Measurements from ENCODE around the gene CDH24.
A peak's percentile ranks its signal among the peaks of the same experiment; 100 is the strongest.

Gene CDH24

DNA sequence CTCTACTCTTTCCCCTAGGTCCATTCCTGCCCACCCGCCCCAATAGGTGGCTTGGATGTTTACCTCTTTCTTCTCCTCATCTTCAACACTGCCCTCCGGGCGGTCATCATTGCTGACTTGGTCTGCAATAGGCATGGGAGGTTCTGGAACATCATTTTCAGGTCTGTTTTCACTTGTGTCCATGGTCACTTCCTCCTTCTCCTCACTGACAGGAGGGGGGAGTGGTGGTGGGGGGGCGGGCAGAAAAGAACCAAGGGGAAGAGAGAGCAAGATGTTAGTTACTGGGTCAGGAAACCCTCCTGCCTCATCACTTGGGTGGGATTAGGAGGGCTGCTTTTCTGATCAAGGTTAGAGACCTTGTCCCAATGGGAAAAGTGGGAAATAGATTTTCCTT lies 12.1 kb upstream of the CDH24 start:
- no peak for DNase-seq (ENCODE audit: low read depth, low spot score)
- TF ChIP-seq, protein P1, sequence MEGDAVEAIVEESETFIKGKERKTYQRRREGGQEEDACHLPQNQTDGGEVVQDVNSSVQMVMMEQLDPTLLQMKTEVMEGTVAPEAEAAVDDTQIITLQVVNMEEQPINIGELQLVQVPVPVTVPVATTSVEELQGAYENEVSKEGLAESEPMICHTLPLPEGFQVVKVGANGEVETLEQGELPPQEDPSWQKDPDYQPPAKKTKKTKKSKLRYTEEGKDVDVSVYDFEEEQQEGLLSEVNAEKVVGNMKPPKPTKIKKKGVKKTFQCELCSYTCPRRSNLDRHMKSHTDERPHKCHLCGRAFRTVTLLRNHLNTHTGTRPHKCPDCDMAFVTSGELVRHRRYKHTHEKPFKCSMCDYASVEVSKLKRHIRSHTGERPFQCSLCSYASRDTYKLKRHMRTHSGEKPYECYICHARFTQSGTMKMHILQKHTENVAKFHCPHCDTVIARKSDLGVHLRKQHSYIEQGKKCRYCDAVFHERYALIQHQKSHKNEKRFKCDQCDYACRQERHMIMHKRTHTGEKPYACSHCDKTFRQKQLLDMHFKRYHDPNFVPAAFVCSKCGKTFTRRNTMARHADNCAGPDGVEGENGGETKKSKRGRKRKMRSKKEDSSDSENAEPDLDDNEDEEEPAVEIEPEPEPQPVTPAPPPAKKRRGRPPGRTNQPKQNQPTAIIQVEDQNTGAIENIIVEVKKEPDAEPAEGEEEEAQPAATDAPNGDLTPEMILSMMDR (IDR thresholded peaks at IDR 0.05; ENCODE audit: insufficient read depth, low read length, missing control alignments) = no peak
- CTCF ChIA-PET = interaction anchor here (0.6 to 31.7 kb wide), 43 partner anchors 9 to 549 kb away, joined by 3 to 1423 read pairs (median 7); partner anchors contain the start of genes ACIN1, AJUBA, C14orf119 and CDH24
- H3K4me3 ChIP-seq (ENCODE audit: low read depth, low read length) = peak overlapping the region; percentile 26
- POLR2A ChIA-PET = interaction anchor here (0.6 to 1.6 kb wide), 7 partner anchors 9 to 115 kb away, joined by 3 to 25 read pairs (median 4); partner anchors contain the start of genes ACIN1, C14orf119 and CDH24

DNA sequence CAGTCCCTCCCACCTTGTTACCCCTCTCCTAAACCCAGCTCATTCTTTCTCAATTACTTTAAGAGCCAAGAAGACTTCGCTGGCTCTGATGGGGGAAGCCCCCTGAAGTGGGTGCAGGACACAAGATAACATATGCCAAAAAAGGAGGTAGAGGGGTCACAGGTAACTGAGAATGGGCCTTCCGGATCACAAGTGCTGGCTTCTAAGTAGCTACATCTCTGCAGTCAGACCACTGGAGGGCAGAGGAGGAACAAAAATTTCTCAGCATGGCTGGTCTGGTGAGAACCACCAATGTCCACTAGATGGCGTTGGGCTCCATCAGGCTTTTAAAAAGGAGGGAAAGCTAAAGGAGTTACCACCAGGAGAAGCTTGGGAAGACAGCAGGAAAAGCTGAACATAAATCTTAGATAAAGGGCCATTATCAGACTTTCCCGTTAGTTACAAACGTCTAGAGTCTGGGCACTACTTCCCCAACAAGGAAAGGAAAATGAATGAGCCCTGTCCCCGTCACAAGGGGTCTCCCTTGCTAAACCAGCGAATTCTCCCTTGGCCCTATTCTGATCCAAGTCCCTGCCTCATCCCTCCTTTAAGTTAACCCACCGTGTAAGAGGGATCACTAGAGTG lies 11.6 kb upstream of the CDH24 start:
- ChIA-PET CTCF (interaction anchor here (0.6 to 31.7 kb wide), 50 partner anchors 9 to 549 kb away, joined by 3 to 1423 read pairs (median 5); partner anchors contain the start of genes ACIN1, AJUBA, C14orf119 and CDH24), POLR2A (interaction anchor here (0.6 to 1.6 kb wide), 8 partner anchors 8 to 115 kb away, joined by 3 to 25 read pairs (median 4); partner anchors contain the start of genes ACIN1, C14orf119 and CDH24)
- TF ChIP-seq, protein P1 (IDR thresholded peaks at IDR 0.05; ENCODE audit: insufficient read depth, low read length, missing control alignments) = peak; percentile 92
- DNase-seq (ENCODE audit: low read depth, low spot score) = peak; percentile 61
- H3K4me3 ChIP-seq (ENCODE audit: low read depth, low read length) = peak overlapping the region; percentile 39

DNA sequence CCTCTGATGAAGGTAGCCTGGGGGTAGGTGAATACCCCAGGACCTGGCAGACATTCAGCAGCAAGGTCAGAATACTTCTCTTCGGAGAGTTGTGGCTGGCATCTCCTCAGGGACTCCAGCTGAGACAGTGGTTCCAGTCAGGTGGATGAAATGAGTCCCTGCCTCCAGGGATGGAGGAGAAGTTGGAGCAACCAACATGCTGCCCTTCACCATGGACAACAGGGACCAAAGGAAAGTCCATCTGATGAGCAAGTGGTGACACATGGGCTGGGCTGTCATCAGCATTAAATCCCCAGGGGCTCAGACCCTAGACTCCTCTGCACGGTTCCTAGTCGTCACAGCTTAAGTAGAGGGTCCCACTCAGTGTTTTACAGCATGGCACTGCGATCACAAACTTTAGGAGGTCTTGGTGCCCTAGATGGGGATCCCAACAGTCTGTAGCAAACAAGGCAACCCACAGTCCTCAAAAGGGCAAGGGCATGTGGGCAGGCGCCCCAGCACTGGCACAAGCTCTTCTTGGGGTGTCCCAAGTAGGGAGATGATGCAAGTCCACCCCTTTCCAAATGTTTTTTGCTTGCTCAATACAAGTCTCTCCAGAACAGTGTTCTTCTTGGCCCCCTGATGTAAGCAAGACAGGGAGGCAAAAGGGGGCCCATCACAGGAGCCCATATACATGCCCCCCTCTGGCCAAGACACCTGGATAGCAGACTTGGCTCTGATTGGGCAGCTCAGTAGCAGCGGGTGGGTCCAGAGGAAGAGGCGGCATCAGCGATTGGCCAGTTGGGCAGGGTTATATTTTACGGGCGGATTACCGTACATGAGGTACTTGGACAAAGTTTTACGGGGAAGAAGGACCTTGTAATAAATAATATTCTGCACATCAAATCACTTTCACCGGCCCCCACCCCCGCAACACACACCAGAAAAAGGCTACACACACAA lies 10.8 kb upstream of the CDH24 start:
- H3K4me3 ChIP-seq (ENCODE audit: low read depth, low read length) = peak overlapping the region; percentile 39
- DNase-seq (ENCODE audit: low read depth, low spot score) = no peak
- ChIA-PET POLR2A (interaction anchor here (0.9 to 1.6 kb wide), 5 partner anchors 10 to 41 kb away, joined by 3 to 25 read pairs (median 4); partner anchors contain the start of genes ACIN1, C14orf119 and CDH24), CTCF (interaction anchor here (0.8 to 31.7 kb wide), 46 partner anchors 9 to 548 kb away, joined by 3 to 1423 read pairs (median 6); partner anchors contain the start of genes ACIN1, AJUBA, C14orf119 and CDH24)
- TF ChIP-seq, protein P1 (IDR thresholded peaks at IDR 0.05; ENCODE audit: insufficient read depth, low read length, missing control alignments) = no peak

DNA sequence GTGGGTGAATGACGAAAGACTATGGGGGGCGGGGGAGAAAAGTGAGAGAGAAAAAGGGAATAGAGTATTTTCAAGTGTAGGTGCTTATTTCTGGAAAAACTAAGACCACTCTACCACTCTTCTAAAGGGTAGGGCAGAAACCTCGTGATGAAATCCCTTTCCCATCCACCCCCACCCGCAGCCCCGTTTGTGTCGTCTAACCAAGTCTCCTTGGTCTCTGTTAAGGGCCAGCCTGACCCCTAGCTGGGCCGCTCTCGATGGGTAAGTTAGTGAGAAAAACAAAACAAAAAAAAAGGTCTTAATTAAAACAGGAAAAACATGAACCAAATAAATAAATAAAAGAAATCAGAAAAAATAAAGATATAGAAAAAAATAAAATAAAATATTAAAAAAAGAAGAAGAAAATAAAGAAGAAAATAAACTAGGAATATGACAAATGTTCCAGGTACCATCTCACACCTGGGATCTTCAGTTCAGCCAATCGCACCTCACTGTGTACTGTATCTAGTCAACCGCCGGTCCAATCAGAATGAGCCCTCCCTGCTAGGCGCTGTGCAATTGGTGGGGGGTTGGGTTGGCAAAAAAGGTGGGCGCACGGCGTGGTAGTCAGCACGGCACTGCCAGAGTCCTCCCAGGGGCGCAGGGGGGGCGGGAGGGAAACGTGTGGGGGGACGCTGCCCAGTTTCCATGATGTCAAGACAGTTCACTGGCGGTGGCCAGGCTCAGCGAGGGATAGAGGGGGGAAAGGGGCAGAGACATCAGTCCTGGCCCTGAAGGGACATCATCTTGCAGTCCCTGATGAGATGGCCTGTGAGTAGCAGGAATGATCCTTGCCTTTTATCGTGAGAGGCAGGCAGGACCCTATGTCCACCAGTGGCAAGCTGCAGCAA lies 9.8 kb upstream of the CDH24 start:
- ChIA-PET CTCF (interaction anchor here (1.5 to 31.7 kb wide), 17 partner anchors 8 to 137 kb away, joined by 4 to 1423 read pairs (median 26); partner anchors contain the start of genes ACIN1, AJUBA, C14orf119 and CDH24), POLR2A (no interaction called here)
- TF ChIP-seq, protein P1 (IDR thresholded peaks at IDR 0.05; ENCODE audit: insufficient read depth, low read length, missing control alignments) = no peak
- no peak overlapping the region for H3K4me3 ChIP-seq (ENCODE audit: low read depth, low read length)
- no peak for DNase-seq (ENCODE audit: low read depth, low spot score)

DNA sequence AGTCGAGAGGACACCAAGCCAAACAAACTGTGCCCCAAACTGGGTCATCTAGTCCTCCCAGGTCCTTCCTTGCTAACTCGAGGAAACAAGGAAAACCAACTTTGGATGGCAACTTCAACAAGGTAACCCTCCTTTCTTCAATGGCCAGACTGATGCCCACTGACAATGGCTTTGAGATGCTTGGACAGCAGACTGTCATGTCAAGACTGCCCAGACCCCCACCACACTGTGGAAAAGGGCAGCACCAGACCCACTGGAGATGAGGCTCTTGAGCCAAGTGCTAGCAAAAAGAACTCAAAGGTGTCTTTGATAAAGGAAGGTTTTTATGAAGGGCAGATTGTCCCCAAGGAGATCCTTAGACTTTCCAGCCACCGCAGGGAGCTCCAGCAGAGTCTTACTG lies 9.0 kb upstream of the CDH24 start:
- ChIA-PET CTCF (interaction anchor here (3.1 to 31.7 kb wide), 7 partner anchors 7 to 80 kb away, joined by 26 to 1423 read pairs (median 86); partner anchors contain the start of genes AJUBA and CDH24), POLR2A (no interaction called here)
- TF ChIP-seq, protein P1 (IDR thresholded peaks at IDR 0.05; ENCODE audit: insufficient read depth, low read length, missing control alignments) = no peak
- no peak for DNase-seq (ENCODE audit: low read depth, low spot score)
- H3K4me3 ChIP-seq (ENCODE audit: low read depth, low read length) = no peak overlapping the region
